MM.1S (cell line): Measurements from ENCODE around the gene CHCHD10.

Source experiments
- EZH2 ChIP-seq: fragments of 300-600 bp; sonication (generic); optimal IDR thresholded peaks from 2 replicates; pipeline ENCODE3; 2017; ENCODE audit warnings: low read depth, mild to moderate bottlenecking, antibody characterized with exemption, low read length, mixed read lengths
- EZH2phosphoT487 ChIP-seq: fragments of 300-600 bp; sonication (generic); IDR thresholded peaks from 2 replicates; pipeline ENCODE4 v1.6.1; 2018; ENCODE audit warnings: antibody characterized with exemption, low read length
- TF ChIP-seq, protein P1 (sequence below): fragments of 300-600 bp; sonication (generic); IDR thresholded peaks from 2 replicates; pipeline ENCODE4 v1.5.1; 2016; ENCODE audit warnings: antibody characterized with exemption, low read length, mixed read lengths

DNA sequence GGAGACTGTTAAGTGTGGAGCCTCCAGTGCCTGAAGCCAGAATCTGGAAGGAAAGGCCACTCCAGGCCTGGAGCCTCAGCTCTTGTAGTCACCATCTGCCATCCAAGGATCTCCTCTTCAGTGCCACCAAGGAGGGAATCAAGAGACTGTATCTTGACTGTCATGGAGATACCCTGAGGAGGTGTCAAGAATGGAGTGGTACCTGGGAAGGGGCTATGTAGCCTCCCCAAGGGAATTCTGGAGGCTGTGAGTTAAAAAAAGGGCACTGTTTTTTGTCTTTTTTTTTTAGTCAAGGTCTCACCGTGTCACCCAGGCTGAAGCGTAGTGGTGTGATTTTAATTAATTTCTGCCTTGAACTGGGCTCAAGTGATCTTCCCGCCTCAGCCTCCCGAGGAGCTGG lies 8.2 kb downstream of the CHCHD10 start:
- TF ChIP-seq, protein P1, sequence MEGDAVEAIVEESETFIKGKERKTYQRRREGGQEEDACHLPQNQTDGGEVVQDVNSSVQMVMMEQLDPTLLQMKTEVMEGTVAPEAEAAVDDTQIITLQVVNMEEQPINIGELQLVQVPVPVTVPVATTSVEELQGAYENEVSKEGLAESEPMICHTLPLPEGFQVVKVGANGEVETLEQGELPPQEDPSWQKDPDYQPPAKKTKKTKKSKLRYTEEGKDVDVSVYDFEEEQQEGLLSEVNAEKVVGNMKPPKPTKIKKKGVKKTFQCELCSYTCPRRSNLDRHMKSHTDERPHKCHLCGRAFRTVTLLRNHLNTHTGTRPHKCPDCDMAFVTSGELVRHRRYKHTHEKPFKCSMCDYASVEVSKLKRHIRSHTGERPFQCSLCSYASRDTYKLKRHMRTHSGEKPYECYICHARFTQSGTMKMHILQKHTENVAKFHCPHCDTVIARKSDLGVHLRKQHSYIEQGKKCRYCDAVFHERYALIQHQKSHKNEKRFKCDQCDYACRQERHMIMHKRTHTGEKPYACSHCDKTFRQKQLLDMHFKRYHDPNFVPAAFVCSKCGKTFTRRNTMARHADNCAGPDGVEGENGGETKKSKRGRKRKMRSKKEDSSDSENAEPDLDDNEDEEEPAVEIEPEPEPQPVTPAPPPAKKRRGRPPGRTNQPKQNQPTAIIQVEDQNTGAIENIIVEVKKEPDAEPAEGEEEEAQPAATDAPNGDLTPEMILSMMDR: no peak
- TF ChIP-seq EZH2: no peak
- no peak for TF ChIP-seq EZH2phosphoT487
